BE2C (cell line): ENCODE data around the gene CORO1C.
A peak's percentile ranks its signal among the peaks of the same experiment; 100 is the strongest.
"Not testable (repeated sequence)": the region's sequence is repeated elsewhere in the genome, so short reads cannot be mapped to it uniquely, and the experiment has no call there.

Experiments
- DNase-seq: peaks from one replicate; pipeline ENCODE4 v3.0.0-alpha.2; 2020
- H3K27me3 ChIP-seq: fragments of 250-450 bp; sonication (Bioruptor Pico); 2 replicates; pipeline ENCODE4 v1.5.1; 2020; ENCODE audit warnings: mild to moderate bottlenecking
- H3K36me3 ChIP-seq: fragments of 250-450 bp; sonication (Bioruptor Pico); 2 replicates; pipeline ENCODE4 v1.5.1; 2020; ENCODE audit warnings: mild to moderate bottlenecking
- H3K4me1 ChIP-seq: fragments of 250-450 bp; sonication (Bioruptor Pico); 2 replicates; pipeline ENCODE4 v1.5.1; 2020
- H3K4me3 ChIP-seq: 2 replicates; pipeline ENCODE4 v1.5.1; 2011; ENCODE audit warnings: low read depth, low read length
- H3K9me3 ChIP-seq: fragments of 250-450 bp; sonication (Bioruptor Pico); 2 replicates; pipeline ENCODE4 v1.5.1; 2020
- CTCF ChIP-seq: IDR thresholded peaks from 2 replicates; pipeline ENCODE4 v1.5.1; 2012; ENCODE audit warnings: mild to moderate bottlenecking, low read depth, low read length

The CORO1C gene

GRCh38 chr12:108747563-108747962 lies 16.2 kb upstream of the CORO1C start:
- Histone ChIP-seq H3K36me3 (no peaks in the 10 kb centered on the region), H3K4me1 (no peaks in the 10 kb centered on the region), H3K9me3 (no peaks in the 10 kb centered on the region), H3K4me3 (no peak overlapping the region), H3K27me3 (no peaks in the 10 kb centered on the region)
- DNase-seq, result no peak
- TF ChIP-seq CTCF, result no peak

GRCh38 chr12:108745641-108746040 lies 14.3 kb upstream of the CORO1C start:
- Histone ChIP-seq H3K9me3 (no peaks in the 10 kb centered on the region), H3K4me3 (no peak overlapping the region), H3K4me1 (no peaks in the 10 kb centered on the region), H3K27me3 (no peaks in the 10 kb centered on the region), H3K36me3 (no peaks in the 10 kb centered on the region)
- TF ChIP-seq CTCF, result no peak
- peak; percentile 26 for DNase-seq

- DNase-seq, result no peak
- Histone ChIP-seq H3K4me3 (no peak overlapping the region), H3K9me3 (no peaks in the 10 kb centered on the region), H3K36me3 (no peaks in the 10 kb centered on the region), H3K27me3 (no peaks in the 10 kb centered on the region), H3K4me1 (no peaks in the 10 kb centered on the region)
- no peak for TF ChIP-seq CTCF
These were observed 12.9 kb upstream of the CORO1C start for GRCh38 chr12:108744021-108744897.

GRCh38 chr12:108738170-108738569 lies 6.9 kb upstream of the CORO1C start:
- H3K4me1 ChIP-seq, result no peaks in the 10 kb centered on the region
- no peak for TF ChIP-seq CTCF
- no peak for DNase-seq
- no peak overlapping the region for H3K4me3 ChIP-seq
- no peaks in the 10 kb centered on the region for H3K36me3 ChIP-seq
- H3K9me3 ChIP-seq, result no peaks in the 10 kb centered on the region
- no peaks in the 10 kb centered on the region for H3K27me3 ChIP-seq

- DNase-seq, result no peak
- Histone ChIP-seq H3K36me3 (no peaks in the 10 kb centered on the region), H3K4me3 (no peak overlapping the region), H3K4me1 (no peaks in the 10 kb centered on the region; the same call in 1 of the 2 replicates), H3K9me3 (no peaks in the 10 kb centered on the region), H3K27me3 (no peaks in the 10 kb centered on the region)
- no peak for TF ChIP-seq CTCF
These were observed 4.5 kb upstream of the CORO1C start for GRCh38 chr12:108735855-108736254.

- peaks cover 3% of the 10 kb centered on the region; the same call in 1 of the 2 replicates for H3K4me1 ChIP-seq
- no peak overlapping the region for H3K4me3 ChIP-seq
- no peaks in the 10 kb centered on the region for H3K36me3 ChIP-seq
- no peak for TF ChIP-seq CTCF
- DNase-seq, result no peak
- H3K9me3 ChIP-seq, result no peaks in the 10 kb centered on the region
- H3K27me3 ChIP-seq, result no peaks in the 10 kb centered on the region
These were observed 3.0 kb upstream of the CORO1C start for GRCh38 chr12:108734200-108734906.

GRCh38 chr12:108733230-108733531 lies 1.9 kb upstream of the CORO1C start:
- not testable (repeated sequence) for H3K9me3 ChIP-seq, H3K4me3 ChIP-seq, H3K27me3 ChIP-seq, DNase-seq, H3K4me1 ChIP-seq, H3K36me3 ChIP-seq
